SH-SY5Y (cell line): ENCODE data around the gene ODF2L.

Experiments
- GATA2 ChIP-seq: IDR thresholded peaks from 2 replicates; pipeline ENCODE4 v1.6.1; 2011; ENCODE audit warnings: mild to moderate bottlenecking, low read depth, low read length
- GATA3 ChIP-seq: IDR thresholded peaks from 2 replicates; pipeline ENCODE4 v1.6.1; 2011; ENCODE audit warnings: low read depth, mild to moderate bottlenecking, low read length, moderate library complexity

GRCh38 chr1:86429835-86430234 is 33.7 kb upstream of the ODF2L start:
- TF ChIP-seq GATA3 (no peak), GATA2 (no peak)
